ENCODE measurements around the gene TBCD. TPM values are rescaled to one million over a fixed set of nuclear protein-coding genes. Genes with fewer than 3 reads are reported as not detected.

The TBCD gene
- total RNA-seq, 3 donors from 2014 or later: 41.3 to 76.0 (median 55.4) TPM

DNA sequence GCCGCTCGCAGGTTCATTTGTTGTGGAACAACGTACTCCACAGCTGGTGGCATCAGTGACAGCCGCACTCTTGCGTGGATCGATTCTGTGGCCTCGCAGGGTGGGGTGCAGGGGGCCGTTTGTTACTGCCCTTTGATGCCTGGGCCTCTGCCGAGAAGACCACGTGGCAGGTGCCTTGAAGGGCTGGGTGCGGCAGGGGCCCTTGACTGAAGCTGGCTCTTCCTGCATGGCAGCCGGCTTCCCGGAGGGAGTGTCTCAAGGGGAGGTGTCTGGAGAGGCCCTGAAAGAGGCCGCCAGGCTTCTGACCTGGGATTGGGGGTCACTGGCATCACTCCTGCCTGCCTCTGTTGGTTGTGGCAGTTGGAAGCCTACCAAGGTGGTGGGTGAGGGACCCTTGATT, 43.8 kb downstream of the TBCD start:
- TF ChIP-seq, protein P1, sequence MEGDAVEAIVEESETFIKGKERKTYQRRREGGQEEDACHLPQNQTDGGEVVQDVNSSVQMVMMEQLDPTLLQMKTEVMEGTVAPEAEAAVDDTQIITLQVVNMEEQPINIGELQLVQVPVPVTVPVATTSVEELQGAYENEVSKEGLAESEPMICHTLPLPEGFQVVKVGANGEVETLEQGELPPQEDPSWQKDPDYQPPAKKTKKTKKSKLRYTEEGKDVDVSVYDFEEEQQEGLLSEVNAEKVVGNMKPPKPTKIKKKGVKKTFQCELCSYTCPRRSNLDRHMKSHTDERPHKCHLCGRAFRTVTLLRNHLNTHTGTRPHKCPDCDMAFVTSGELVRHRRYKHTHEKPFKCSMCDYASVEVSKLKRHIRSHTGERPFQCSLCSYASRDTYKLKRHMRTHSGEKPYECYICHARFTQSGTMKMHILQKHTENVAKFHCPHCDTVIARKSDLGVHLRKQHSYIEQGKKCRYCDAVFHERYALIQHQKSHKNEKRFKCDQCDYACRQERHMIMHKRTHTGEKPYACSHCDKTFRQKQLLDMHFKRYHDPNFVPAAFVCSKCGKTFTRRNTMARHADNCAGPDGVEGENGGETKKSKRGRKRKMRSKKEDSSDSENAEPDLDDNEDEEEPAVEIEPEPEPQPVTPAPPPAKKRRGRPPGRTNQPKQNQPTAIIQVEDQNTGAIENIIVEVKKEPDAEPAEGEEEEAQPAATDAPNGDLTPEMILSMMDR (IDR thresholded peaks at IDR 0.05): no peak
- peaks cover 7% of the 10 kb centered on the region for H3K4me1 ChIP-seq (ENCODE audit: low read depth)
- H3K9me3 ChIP-seq: no peaks in the 10 kb centered on the region
- H3K36me3 ChIP-seq (ENCODE audit: low read depth): no peaks in the 10 kb centered on the region
- no peak overlapping the region for H3K4me3 ChIP-seq
- ATAC-seq (peak; percentile 84), DNase-seq (peak in 2 of 3 donors; percentile 61 to 73)
- intact Hi-C loops (cut with DNase I, micrococcal nuclease): no loop called here

DNA sequence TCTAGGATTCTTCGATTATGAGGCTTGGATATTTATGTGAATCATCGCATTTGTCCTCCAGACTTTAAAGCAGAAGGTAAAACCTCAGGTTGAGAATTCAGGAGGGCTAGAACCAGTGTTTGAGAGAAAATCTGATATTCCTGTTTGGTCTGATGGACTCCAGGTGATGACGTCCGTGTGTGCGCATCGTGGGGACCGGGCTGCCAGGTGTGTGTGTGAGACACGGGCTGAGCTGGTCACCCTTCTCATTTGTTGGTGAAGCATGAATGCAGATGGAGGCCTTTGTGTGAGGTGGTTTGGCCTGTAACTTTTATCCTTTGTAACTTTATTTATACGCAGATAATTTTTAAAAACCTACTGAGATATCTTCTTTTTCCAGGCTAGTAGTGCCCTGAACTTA, 45.2 kb downstream of the TBCD start:
- no peaks in the 10 kb centered on the region for H3K36me3 ChIP-seq (ENCODE audit: low read depth)
- peaks cover 7% of the 10 kb centered on the region for H3K4me1 ChIP-seq (ENCODE audit: low read depth)
- no peak overlapping the region for H3K4me3 ChIP-seq
- ATAC-seq (no peak), DNase-seq (peak in 1 of 3 donors; percentile 5)
- intact Hi-C loops (cut with DNase I, micrococcal nuclease): no loop called here
- TF ChIP-seq, protein P1 (IDR thresholded peaks at IDR 0.05): no peak
- H3K9me3 ChIP-seq: no peaks in the 10 kb centered on the region

DNA sequence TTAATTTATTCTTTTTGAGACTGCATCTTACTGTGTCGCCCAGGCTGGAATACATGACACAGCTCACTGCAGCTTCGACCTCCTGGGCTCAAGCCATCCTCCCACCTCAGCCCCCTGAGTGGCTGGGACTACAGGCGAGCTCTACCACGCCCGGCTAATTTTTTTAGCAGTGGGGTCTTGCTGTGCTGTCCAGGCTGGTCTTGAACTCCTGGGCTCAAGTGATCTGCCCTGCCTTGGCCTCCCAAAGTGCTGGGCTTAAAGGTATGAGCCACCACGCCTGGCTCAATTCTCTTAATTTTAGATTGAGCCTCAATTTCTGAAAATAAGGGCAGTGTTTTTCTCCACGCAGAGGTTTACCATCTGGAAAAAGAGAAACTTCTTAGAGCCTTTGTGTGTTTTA, 46.9 kb downstream of the TBCD start:
- Histone ChIP-seq H3K4me1 (ENCODE audit: low read depth) (peaks cover 7% of the 10 kb centered on the region), H3K9me3 (no peaks in the 10 kb centered on the region), H3K36me3 (ENCODE audit: low read depth) (no peaks in the 10 kb centered on the region), H3K4me3 (no peak overlapping the region)
- DNase-seq (peak in 1 of 3 donors; percentile 10), ATAC-seq (no peak)
- intact Hi-C loops (cut with DNase I, micrococcal nuclease): no loop called here
- TF ChIP-seq, protein P1 (IDR thresholded peaks at IDR 0.05): no peak

DNA sequence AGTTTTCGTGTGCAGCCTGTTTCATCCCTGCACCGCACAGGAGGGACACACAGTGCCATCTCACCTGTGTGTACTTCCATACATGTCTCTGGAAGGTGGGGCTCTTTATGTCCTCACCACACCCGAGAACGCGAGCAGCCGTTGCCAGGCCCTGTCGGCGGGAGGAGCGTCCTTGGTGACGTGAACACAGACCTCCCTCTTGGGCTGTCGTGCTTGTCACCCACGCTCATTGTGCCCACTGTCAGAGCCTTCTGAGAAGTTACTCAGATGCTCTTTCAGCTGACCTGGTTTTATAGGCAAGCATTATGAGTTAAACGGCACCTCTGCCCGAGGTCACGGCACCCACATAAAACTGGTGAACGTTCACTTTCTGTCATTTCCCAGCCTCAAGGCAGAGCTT, 47.7 kb downstream of the TBCD start:
- peak; percentile 84 for ATAC-seq
- peak in 2 of 3 donors; percentile 64 to 72 for DNase-seq
- Histone ChIP-seq H3K36me3 (ENCODE audit: low read depth) (no peaks in the 10 kb centered on the region), H3K9me3 (no peaks in the 10 kb centered on the region), H3K4me3 (no peak overlapping the region), H3K4me1 (ENCODE audit: low read depth) (peaks cover 7% of the 10 kb centered on the region)
- intact Hi-C loops (cut with DNase I, micrococcal nuclease): no loop called here
- TF ChIP-seq, protein P1 (IDR thresholded peaks at IDR 0.05): no peak

DNA sequence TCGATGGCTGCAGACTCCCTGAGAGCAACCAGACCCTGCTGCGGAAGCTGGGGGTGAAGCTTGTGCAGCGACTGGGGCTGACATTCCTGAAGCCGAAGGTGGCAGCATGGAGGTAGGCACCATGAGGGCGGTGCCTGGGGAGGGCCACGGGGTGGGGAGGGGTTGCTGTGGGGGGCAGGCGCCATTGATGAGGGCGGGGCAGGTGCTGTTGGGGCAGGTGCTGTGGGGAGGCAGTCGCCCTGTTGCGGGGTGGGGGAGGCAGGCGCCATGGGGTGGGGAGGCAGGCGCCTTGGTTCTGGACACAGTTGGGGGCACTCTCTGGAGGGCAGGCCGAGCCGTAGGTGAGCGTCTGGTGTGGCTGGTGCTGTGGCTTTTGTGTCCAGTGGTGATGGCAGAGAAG, 49.0 kb downstream of the TBCD start:
- DNase-seq (peak in 1 of 3 donors; percentile 17), ATAC-seq (no peak)
- H3K4me3 ChIP-seq: no peak overlapping the region
- intact Hi-C loops (cut with DNase I, micrococcal nuclease): no loop called here
- no peaks in the 10 kb centered on the region for H3K9me3 ChIP-seq
- H3K4me1 ChIP-seq (ENCODE audit: low read depth): peaks cover 6% of the 10 kb centered on the region
- TF ChIP-seq, protein P1 (IDR thresholded peaks at IDR 0.05): no peak
- H3K36me3 ChIP-seq (ENCODE audit: low read depth): no peaks in the 10 kb centered on the region

Measured in mucosa of descending colon (tissue), 3 donors.